Stimulated activated CD8-positive, alpha-beta memory T cell treated with anti-CD3 and anti-CD28 coated beads, Interleukin-15, amount 100 ng/mL, for 48 hours (primary cell): ENCODE measurements around the gene LRTM2.

Experiments
- DNase-seq, 2 donors: peaks; one replicate each; pipeline ENCODE4 v3.0.0-alpha.2; 2020; ENCODE audit warnings: low read depth in 2 of 2

LRTM2 gene

GRCh38 chr12:1864456-1864855 is 44.1 kb downstream of the LRTM2 start:
- no peak for DNase-seq

- DNase-seq, result no peak
Measured at GRCh38 chr12:1864867-1865266, 44.5 kb downstream of the LRTM2 start.

- no peak for DNase-seq
Measured at GRCh38 chr12:1865284-1865866, 45.0 kb downstream of the LRTM2 start.

DNA sequence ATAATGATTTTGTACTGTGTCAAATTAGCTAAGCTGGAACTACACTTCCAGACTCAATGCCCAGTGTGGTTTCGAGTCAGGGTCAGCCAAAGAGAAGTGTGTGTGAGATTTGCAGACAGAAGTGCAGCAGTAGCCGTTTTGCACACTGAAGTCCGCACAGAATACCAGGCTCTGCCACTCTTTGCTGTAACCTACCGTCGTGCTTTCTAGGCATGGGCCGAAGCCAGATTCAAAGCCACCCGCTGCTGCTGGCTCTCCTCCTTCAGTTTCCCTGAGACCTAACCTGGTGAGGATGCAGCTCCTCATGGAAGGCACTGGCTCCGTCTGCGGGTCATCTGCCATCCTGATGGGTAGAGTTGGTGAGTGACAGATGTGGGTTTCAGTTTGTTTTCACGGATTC is 48.8 kb downstream of the LRTM2 start:
- DNase-seq, result no peak

DNA sequence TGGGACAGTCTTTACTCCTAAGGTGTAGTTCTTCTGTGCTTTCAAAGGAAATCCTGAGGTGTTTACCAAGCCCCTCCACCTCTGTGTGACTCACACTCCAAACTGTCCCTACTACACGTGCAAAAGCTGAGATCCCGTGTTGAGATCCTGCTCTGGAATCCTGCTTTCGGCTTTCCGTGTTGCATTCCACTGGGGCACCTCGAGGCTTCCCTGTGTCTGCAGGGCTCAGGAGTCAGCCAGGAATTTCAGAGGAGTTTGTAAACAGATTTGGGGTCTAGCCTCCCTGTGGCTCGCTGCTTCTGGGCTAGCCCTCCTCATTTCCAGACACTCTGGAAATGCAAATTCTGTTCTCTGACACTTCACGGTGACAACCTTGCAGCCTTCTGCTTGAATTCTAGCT is 49.7 kb downstream of the LRTM2 start:
- DNase-seq, result no peak

DNA sequence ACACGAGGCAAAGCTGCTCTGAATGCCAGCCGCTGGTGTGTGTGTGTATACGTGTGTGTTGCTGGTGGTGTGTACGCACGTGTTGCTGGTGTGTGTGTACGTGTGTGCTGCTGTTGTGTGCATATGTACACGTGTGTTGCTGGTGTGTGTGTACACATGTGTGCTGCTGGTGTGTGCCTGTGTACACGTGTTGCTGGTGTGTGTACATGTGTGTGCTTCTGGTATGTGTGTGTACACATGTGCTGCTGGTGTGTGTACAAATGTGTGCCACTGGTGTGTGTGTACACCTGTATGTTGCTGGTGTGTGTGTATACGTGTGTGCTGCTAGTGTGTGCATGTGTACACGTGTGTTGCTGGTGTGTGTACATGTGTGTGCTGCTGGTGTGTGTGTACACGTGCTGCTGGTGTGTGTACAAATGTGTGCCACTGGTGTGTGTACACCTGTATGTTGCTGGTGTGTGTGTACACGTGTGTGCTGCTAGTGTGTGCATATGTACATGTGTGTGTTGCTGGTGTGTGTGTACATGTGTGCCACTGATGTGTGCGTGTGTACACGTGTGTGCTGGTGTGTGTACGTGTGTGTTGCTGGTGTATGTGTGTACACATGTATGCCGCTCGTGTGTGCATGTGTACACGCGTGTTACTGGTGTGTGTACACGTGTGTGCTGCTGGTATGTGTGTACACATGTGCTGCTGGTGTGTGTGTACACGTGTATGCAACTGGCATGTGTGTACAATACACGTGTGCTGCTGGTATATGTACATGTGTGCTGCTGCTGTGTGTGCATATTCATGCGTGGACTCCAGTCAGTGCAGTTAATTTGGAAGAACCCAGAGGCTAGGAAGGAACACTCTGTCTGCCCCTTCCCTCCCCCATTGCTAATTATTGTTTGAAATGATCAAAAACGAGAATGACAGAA is 50.9 kb downstream of the LRTM2 start:
- DNase-seq, result no peak

GRCh38 chr12:1872001-1872400 is 51.6 kb downstream of the LRTM2 start:
- no peak for DNase-seq

DNA sequence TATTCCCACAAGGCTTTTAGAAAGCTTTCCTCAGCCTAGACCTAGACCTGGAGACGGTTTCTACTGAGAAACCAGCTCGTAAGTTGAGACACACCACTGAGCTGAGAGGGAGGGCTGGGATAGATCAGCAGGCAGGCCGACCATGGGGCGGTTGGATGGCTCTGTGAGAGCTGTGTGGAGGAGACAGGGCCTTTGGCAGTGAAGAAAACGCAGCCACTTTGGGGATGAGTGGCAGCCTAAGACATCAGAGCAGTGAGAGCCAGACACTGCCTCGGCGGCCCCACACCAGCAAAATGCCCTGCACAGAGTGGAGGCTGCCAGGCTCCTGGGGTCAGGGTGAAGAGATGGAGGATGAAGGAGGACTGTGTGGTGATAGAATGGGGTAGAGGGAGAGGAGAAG is 52.1 kb downstream of the LRTM2 start:
- DNase-seq, result no peak

GRCh38 chr12:1873531-1874510 is 53.5 kb downstream of the LRTM2 start:
- no peak for DNase-seq

- DNase-seq, result no peak
Measured at GRCh38 chr12:1875608-1876007, 55.2 kb downstream of the LRTM2 start.

- DNase-seq, result no peak
Measured at GRCh38 chr12:1876086-1876485, 55.7 kb downstream of the LRTM2 start.

- no peak for DNase-seq
Measured at GRCh38 chr12:1877169-1877878, 57.0 kb downstream of the LRTM2 start.

- DNase-seq, result no peak
Measured at GRCh38 chr12:1878214-1878613, 57.8 kb downstream of the LRTM2 start.

GRCh38 chr12:1878695-1879094 is 58.3 kb downstream of the LRTM2 start:
- DNase-seq, result no peak

GRCh38 chr12:1879633-1880032 is 59.3 kb downstream of the LRTM2 start:
- no peak for DNase-seq

DNA sequence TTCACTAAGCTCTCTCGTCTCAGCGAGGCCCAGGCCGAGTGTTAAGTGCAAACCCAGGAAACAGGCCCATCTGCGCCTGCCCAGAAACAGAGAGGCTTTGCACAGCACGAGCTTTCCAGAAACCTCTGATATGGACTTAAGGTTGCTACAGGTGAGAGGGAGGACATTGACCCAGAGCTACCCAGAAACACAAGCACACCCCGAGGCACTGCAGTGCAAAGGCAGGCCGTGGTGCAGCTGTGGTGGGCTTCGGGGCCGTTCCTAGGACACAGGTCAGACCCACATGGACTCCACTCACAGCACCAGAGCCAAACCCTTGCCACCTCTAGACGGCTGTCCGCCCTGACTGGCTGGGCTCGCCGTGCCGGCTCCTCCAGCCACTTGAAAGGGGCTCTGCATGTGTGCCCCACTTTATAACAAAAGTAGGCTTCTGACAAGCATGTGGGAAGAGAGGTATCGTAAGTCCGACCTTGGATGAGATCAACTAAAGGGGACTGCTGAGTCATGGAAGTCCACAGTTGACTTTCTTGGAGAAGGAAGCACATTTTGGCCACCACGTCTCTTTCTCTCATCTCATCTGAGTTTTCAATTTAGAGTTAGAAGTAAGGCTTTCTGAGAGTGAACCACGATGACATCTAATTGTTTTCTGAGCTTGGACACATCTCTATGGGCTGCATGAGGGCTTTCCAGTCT is 59.9 kb downstream of the LRTM2 start:
- DNase-seq, result no peak

DNA sequence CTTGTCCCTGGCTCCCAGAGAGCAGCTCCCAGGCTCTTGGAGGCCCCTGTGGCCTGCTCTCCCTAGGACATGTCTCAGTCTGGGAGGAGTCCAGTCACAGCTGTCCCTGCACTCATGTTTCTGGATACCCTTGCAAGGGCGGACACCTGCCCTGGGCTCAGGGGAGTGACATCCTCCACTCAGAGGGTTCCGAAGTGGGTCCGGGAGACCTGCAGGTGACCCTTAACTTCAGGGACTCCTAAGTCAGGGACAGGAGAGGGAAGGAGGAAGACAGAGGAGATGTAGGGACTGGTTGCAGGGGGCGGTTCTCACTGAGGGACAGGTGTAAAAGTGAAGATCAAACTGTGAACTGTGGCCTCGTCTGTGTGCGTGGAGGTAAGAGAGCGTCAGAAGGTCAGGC is 60.5 kb downstream of the LRTM2 start:
- no peak for DNase-seq

DNA sequence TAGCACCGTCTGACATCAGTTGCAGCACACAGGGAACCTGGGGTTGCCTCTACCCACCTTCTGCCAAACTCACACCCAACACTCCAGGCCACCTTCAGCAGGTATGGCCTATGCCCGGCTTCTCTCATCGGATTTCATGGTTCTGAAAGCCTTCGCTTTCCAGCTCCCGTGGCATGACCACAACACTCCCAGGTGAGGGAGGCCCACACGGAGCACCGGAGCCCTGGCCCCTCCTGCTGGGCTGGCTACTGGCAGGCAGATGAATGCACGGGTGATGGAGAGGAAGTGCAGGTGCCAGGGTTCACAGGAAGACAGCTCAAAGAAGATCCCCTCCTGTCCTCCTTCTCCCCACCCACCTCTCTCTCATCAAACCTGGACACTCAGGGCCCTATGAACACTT is 60.9 kb downstream of the LRTM2 start:
- no peak for DNase-seq

- no peak for DNase-seq
Measured at GRCh38 chr12:1881936-1882335, 61.6 kb downstream of the LRTM2 start.

DNA sequence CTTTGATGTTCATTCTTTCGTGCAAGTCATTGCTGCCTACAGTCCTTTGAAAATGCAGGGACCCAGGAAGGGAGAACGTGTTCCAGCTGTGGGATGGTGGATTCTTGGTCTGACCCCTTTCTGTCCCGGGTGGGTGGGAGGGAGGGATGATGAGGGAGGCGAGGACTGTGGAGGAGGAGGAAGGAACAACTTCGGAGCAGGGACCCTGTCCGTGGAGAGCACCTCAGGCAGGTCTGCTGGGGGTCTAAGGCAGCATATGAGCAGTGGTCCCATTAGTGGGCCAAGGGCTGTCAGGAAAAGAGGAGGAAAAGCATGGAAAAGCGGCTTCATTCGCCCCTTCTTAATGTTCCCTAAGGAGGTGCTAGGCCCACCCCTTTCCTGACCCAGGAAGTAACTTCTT is 62.0 kb downstream of the LRTM2 start:
- DNase-seq, result no peak
